Measurements from ENCODE around the gene MBOAT1. TPM values are rescaled to one million over a fixed set of nuclear protein-coding genes. Genes with fewer than 3 reads are reported as not detected.

MBOAT1 gene
- total and polyA plus RNA-seq, 11 donors = 2.1 to 14.4 (median 3.3) TPM

GRCh38 chr6:20137837-20138236 is 74.4 kb downstream of the MBOAT1 start:
- no peak for TF ChIP-seq POLR2A (IDR thresholded peaks at IDR 0.05)
- TF ChIP-seq, protein P1, sequence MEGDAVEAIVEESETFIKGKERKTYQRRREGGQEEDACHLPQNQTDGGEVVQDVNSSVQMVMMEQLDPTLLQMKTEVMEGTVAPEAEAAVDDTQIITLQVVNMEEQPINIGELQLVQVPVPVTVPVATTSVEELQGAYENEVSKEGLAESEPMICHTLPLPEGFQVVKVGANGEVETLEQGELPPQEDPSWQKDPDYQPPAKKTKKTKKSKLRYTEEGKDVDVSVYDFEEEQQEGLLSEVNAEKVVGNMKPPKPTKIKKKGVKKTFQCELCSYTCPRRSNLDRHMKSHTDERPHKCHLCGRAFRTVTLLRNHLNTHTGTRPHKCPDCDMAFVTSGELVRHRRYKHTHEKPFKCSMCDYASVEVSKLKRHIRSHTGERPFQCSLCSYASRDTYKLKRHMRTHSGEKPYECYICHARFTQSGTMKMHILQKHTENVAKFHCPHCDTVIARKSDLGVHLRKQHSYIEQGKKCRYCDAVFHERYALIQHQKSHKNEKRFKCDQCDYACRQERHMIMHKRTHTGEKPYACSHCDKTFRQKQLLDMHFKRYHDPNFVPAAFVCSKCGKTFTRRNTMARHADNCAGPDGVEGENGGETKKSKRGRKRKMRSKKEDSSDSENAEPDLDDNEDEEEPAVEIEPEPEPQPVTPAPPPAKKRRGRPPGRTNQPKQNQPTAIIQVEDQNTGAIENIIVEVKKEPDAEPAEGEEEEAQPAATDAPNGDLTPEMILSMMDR (IDR thresholded peaks at IDR 0.05) = no peak
- WGBS, 4 donors = 91 to 96% (median 94%) methylated on average over 4 of the region's 4 CpGs
- Histone ChIP-seq H3K4me1 (peaks cover 0 to 8% (median 0%) of the 10 kb centered on the region in 12 donors), H3K4me3 (no peak overlapping the region), H3K27ac (no peak overlapping the region), H3K9me3 (no peaks in the 10 kb centered on the region), H3K27me3 (no peaks in the 10 kb centered on the region), H3K36me3 (peaks cover 0 to 37% (median 13%) of the 10 kb centered on the region in 9 donors)
- ATAC-seq (no peak), DNase-seq (no peak)
- intact Hi-C loops (cut with DNase I) = no loop called here

DNA sequence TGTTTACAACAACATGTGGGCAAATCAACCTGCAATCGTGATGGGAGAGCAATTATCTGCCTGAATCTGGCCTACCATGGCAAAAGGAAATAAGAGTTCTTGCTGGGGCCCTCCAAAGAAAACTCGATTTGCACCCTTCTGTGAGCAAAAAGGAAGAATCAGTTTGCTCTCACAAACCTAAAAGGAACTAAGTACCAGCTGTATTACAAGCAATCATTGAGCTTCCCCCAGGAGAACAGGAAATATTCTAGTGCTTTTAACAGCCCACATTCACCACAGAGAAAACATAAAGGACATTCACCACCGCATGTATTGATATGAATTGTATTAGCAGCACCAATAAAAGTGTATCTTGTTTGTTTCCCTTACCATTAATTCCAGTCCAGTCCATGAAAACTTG is 75.0 kb downstream of the MBOAT1 start:
- WGBS, 4 donors = 74 to 86% (median 80%) methylated on average over 3 of the region's 3 CpGs
- ATAC-seq = no peak

GRCh38 chr6:20135677-20136268 is 76.5 kb downstream of the MBOAT1 start:
- no peak for DNase-seq
- WGBS, 4 donors = 52 to 63% (median 57%) methylated on average over 6 of the region's 6 CpGs
- ATAC-seq = no peak
- no peaks in the 10 kb centered on the region for H3K27me3 ChIP-seq
- no peaks in the 10 kb centered on the region for H3K9me3 ChIP-seq
- H3K4me3 ChIP-seq = no peak overlapping the region
- intact Hi-C loops (cut with DNase I) = no loop called here
- H3K4me1 ChIP-seq = peaks cover 0 to 8% (median 0%) of the 10 kb centered on the region in 12 donors
- no peak overlapping the region for H3K27ac ChIP-seq
- TF ChIP-seq POLR2A (IDR thresholded peaks at IDR 0.05) = no peak
- TF ChIP-seq, protein P1 (IDR thresholded peaks at IDR 0.05) = no peak
- peaks cover 0 to 22% (median 8%) of the 10 kb centered on the region in 9 donors for H3K36me3 ChIP-seq

More for the DNA sequence above, 75.0 kb downstream of the MBOAT1 start:
- intact Hi-C loops (cut with DNase I) = no loop called here
- Histone ChIP-seq H3K4me1 (peaks cover 0 to 8% (median 0%) of the 10 kb centered on the region in 12 donors), H3K4me3 (no peak overlapping the region), H3K27me3 (no peaks in the 10 kb centered on the region), H3K27ac (no peak overlapping the region), H3K36me3 (peaks cover 0 to 31% (median 12%) of the 10 kb centered on the region in 9 donors), H3K9me3 (no peaks in the 10 kb centered on the region)
- no peak for TF ChIP-seq POLR2A (IDR thresholded peaks at IDR 0.05)
- TF ChIP-seq, protein P1 (IDR thresholded peaks at IDR 0.05) = no peak
- no peak for DNase-seq

DNA sequence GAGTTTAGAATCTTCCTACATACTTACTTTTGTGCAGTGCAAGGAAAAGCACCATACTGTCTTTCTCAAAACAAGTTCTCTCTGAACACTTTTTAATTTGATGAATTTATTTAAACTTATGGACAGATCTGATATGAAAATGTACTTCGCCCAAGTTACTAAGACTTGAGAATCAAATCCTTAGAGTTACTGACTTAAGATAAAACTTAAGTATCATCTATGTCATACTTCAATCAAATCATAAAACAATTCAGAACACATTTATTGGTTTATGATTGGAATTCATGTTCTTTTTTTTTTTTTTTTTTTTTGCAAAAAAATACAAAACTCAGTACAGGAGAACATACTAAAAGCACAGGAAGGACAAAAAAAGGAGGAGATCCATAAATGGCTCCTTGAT is 77.7 kb downstream of the MBOAT1 start:
- DNase-seq (no peak), ATAC-seq (no peak)
- Histone ChIP-seq H3K36me3 (peaks cover 0 to 12% (median 7%) of the 10 kb centered on the region in 9 donors), H3K9me3 (no peaks in the 10 kb centered on the region), H3K27me3 (no peaks in the 10 kb centered on the region), H3K4me3 (no peak overlapping the region), H3K4me1 (peaks cover 0 to 8% (median 0%) of the 10 kb centered on the region in 12 donors), H3K27ac (no peak overlapping the region)
- TF ChIP-seq, protein P1 (IDR thresholded peaks at IDR 0.05) = no peak
- no peak for TF ChIP-seq POLR2A (IDR thresholded peaks at IDR 0.05)
- WGBS, 4 donors = 93 to 100% (median 95%) methylated on average over 1 of the region's 1 CpG
- intact Hi-C loops (cut with DNase I) = loop anchor here in 1 of 10 donors (5.0 kb wide), 1 partner anchor 78 kb away; the partner anchor contains the start of gene MBOAT1
